Lung (tissue), 12 donors: ENCODE data around the gene CAPN13. TPM values are rescaled to one million over a fixed set of nuclear protein-coding genes. Genes with fewer than 3 reads are reported as not detected.

Experiments used
- ATAC-seq: fragments of 200-7000 bp; cut with Tn5 transposase; one replicate; pipeline ENCODE4 v1.9.1; 2020; ENCODE audit warnings: moderate number of reproducible peaks; ENCODE audit not compliant: insufficient read depth, low FRiP score
- DNase-seq, 3 donors: peaks; one replicate each; pipeline ENCODE4 v3.0.0-alpha.2; 2013 to 2017
- H3K27ac ChIP-seq, 2 donors: one replicate each; pipeline ENCODE4 v1.5.1; 2013; ENCODE audit warnings: mild to moderate bottlenecking in 2 of 2, moderate library complexity in 2 of 2, control low read depth in 1 of 2, inconsistent platforms in 1 of 2, low read depth in 1 of 2, low read length in 1 of 2
- H3K27me3 ChIP-seq, 3 donors: one replicate each; pipeline ENCODE4 v1.5.1; 2013; ENCODE audit warnings: low read length in 2 of 3; ENCODE audit not compliant: control insufficient read depth in 3 of 3, insufficient read depth in 3 of 3
- H3K36me3 ChIP-seq, 4 donors: one replicate each; pipeline ENCODE4 v1.5.1; 2013; ENCODE audit warnings: low read length in 4 of 4, mild to moderate bottlenecking in 1 of 4, moderate library complexity in 1 of 4; ENCODE audit not compliant: control insufficient read depth in 4 of 4, insufficient read depth in 4 of 4
- H3K4me1 ChIP-seq, 5 donors: one replicate each; pipeline ENCODE4 v1.5.1; 2013; ENCODE audit warnings: low read length in 5 of 5, mild to moderate bottlenecking in 2 of 5, moderate library complexity in 1 of 5; ENCODE audit not compliant: control insufficient read depth in 5 of 5, insufficient read depth in 5 of 5
- H3K4me3 ChIP-seq: one replicate; pipeline ENCODE4 v1.5.1; 2013; ENCODE audit warnings: mild to moderate bottlenecking, control low read depth, moderate library complexity
- H3K9ac ChIP-seq, 2 donors: one replicate each; pipeline ENCODE4 v1.5.1; 2013; ENCODE audit warnings: low read length in 2 of 2, control low read depth in 1 of 2; ENCODE audit not compliant: insufficient read depth in 1 of 2
- H3K9me3 ChIP-seq, 4 donors: one replicate each; pipeline ENCODE4 v1.5.1; 2013; ENCODE audit warnings: low read length in 3 of 4, mild to moderate bottlenecking in 1 of 4, moderate library complexity in 1 of 4; ENCODE audit not compliant: control insufficient read depth in 4 of 4, insufficient read depth in 3 of 4
- CTCF ChIP-seq: IDR thresholded peaks from 2 replicates; pipeline ENCODE4 v1.5.1; 2012; ENCODE audit warnings: mild to moderate bottlenecking; ENCODE audit errors: control extremely low read depth, extremely low read depth
- WGBS, 2 donors: extraction: QIAGEN DNeasy Blood & Tissue Kit; methylation state at CpG; one replicate each; pipeline ENCODE4 v1.1.7; 2013; 5-methylcytosine and 5-hydroxymethylcytosine counted together
- polyA plus RNA-seq, 2 donors: library from polyadenylated mRNA; stranded (reverse); fragments of 200-250 nt; gene quantifications; one replicate each; pipeline ENCODE4 v1.2.1, GENCODE V29; 2013
- total RNA-seq, 2 donors: library from RNA; depleted of rRNA in 1 of 2; stranded (reverse); fragments of >200 nt in 1 of 2; gene quantifications; one replicate each; pipeline ENCODE4 v1.2.1, GENCODE V29; 2014 to 2021
- donor health status: control.
- donor health status: control.
- donor health status: Bipolar disorder and iron deficiency.
- donor health status: healthy.
- donor health status: DM: yes; HTN: yes; CAD: no.

Gene CAPN13
- total and polyA plus RNA-seq, 4 donors: 6.6 to 31.6 (median 8.2) TPM

- DNase-seq (no peak), ATAC-seq (no peak)
- Histone ChIP-seq H3K27ac (no peak overlapping the region), H3K4me3 (no peak overlapping the region), H3K4me1 (peaks cover 0 to 3% (median 0%) of the 10 kb centered on the region in 5 donors), H3K9me3 (no peaks in the 10 kb centered on the region), H3K9ac (no peak overlapping the region), H3K36me3 (peaks cover 0 to 2% (median 0%) of the 10 kb centered on the region in 4 donors), H3K27me3 (no peaks in the 10 kb centered on the region)
- no peak for TF ChIP-seq CTCF
- 69 to 80% methylated on average over 1 of the region's 1 CpG for WGBS, 2 donors
Measured at GRCh38 chr2:30781451-30781850, 25.8 kb downstream of the CAPN13 start.

- Histone ChIP-seq H3K4me3 (no peak overlapping the region), H3K4me1 (peaks cover 0 to 3% (median 0%) of the 10 kb centered on the region in 5 donors), H3K27me3 (no peaks in the 10 kb centered on the region), H3K27ac (no peak overlapping the region), H3K9me3 (no peaks in the 10 kb centered on the region), H3K36me3 (peaks cover 0 to 2% (median 0%) of the 10 kb centered on the region in 4 donors), H3K9ac (no peak overlapping the region)
- no peak for TF ChIP-seq CTCF
- 82 to 89% methylated on average over 5 of the region's 5 CpGs for WGBS, 2 donors
- DNase-seq (no peak), ATAC-seq (no peak)
Measured at GRCh38 chr2:30780776-30781330, 26.4 kb downstream of the CAPN13 start.

DNA sequence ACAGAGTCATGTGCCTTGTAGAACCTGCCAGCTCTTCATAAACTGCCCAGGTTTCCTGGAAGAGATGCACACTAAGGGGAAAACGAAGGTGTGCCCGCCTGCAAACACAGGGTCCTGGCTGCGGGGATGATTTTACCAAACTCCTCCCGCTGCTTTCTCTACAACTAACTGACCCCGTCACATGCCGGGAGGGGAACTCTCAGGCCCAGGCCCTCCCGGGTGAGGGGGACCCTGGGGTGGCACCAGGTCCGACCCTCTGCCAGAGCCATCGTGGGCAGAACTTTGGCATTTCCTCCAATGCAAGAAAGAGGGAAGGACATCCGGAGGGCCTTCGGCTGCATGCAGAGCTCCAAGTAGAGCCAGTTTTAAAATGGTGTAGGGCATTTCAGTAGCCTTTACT lies 28.6 kb downstream of the CAPN13 start:
- H3K27me3 ChIP-seq: peaks cover 0 to 2% (median 1%) of the 10 kb centered on the region in 3 donors
- no peak overlapping the region for H3K9ac ChIP-seq
- DNase-seq (no peak), ATAC-seq (no peak)
- H3K4me3 ChIP-seq: no peak overlapping the region
- H3K36me3 ChIP-seq: peaks cover 0 to 2% (median 0%) of the 10 kb centered on the region in 4 donors
- WGBS, 2 donors: 93 to 94% methylated on average over 11 of the region's 11 CpGs
- no peaks in the 10 kb centered on the region for H3K9me3 ChIP-seq
- H3K4me1 ChIP-seq: peaks cover 0 to 3% (median 0%) of the 10 kb centered on the region in 5 donors
- no peak overlapping the region for H3K27ac ChIP-seq
- no peak for TF ChIP-seq CTCF
